ENCODE measurements around the gene NBAS. TPM values are rescaled to one million over a fixed set of nuclear protein-coding genes. Genes with fewer than 3 reads are reported as not detected.

Gene NBAS
- polyA plus RNA-seq, 1 of the 3 experiments (the other 2 are of a cell fraction) = 12.0 TPM

GRCh38 chr2:15571729-15572128, 10.6 kb upstream of the NBAS start:
- H3K79me2 ChIP-seq (ENCODE audit: insufficient read depth) = no peaks in the 10 kb centered on the region
- no peak for DNase-seq
- ChIA-PET POLR2A (no interaction called here), CTCF (interaction anchor here (0.9 to 2.1 kb wide), 3 partner anchors 12 to 25 kb away, joined by 3 to 6 read pairs (median 5); no protein-coding TSS in a partner anchor)
- no peaks in the 10 kb centered on the region for H3K9me3 ChIP-seq
- H3K27me3 ChIP-seq (ENCODE audit: insufficient read depth) = no peaks in the 10 kb centered on the region
- TF ChIP-seq RFX5 (IDR thresholded peaks at IDR 0.05; ENCODE audit: low read length) (no peak), GABPA (IDR thresholded peaks at IDR 0.05; ENCODE audit: low read depth) (no peak), GATA2 (CRISPR knock-in tag; IDR thresholded peaks at IDR 0.05) (no peak), SMC3 (IDR thresholded peaks at IDR 0.05; ENCODE audit: low read depth, low read length) (no peak), USF2 (IDR thresholded peaks at IDR 0.05; ENCODE audit: borderline replicate concordance, low read depth, low read length) (no peak)
- no peak overlapping the region for H3K9ac ChIP-seq
- no peak overlapping the region for H2AFZ ChIP-seq (ENCODE audit: low read depth)
- no peak overlapping the region for H3K4me2 ChIP-seq
- H3K4me1 ChIP-seq (ENCODE audit: control insufficient read depth in 1 of 2, insufficient read depth in 2 of 2, low read depth in 1 of 2, low read length in 1 of 2) = no peaks in the 10 kb centered on the region
- no peak overlapping the region for H3K27ac ChIP-seq (ENCODE audit: low read depth in 2 of 2, low read length in 1 of 2)
- no peaks in the 10 kb centered on the region for H3F3A ChIP-seq (replicated peaks; ENCODE audit: insufficient read depth)
- H4K20me1 ChIP-seq (ENCODE audit: insufficient read depth) = no peaks in the 10 kb centered on the region
- 63% methylated on average over 3 of the region's 3 CpGs for WGBS (ENCODE audit: low lambda C conversion rate)
- H3K4me3 ChIP-seq (ENCODE audit: low read depth in 2 of 2, low read length in 1 of 2) = no peak overlapping the region
- H3K36me3 ChIP-seq (replicated peaks in 1 of 2; ENCODE audit: control insufficient read depth in 1 of 2, insufficient read depth in 2 of 2, low read length in 1 of 2) = no peaks in the 10 kb centered on the region
- H3K9me2 ChIP-seq = no peaks in the 10 kb centered on the region

- Histone ChIP-seq H2AFZ (ENCODE audit: low read depth) (peak overlapping the region; percentile 20; the same call in 1 of the 2 replicates), H3K4me3 (ENCODE audit: low read depth in 2 of 2, low read length in 1 of 2) (no peak overlapping the region), H3K9ac (no peak overlapping the region), H3K79me2 (ENCODE audit: insufficient read depth) (no peaks in the 10 kb centered on the region), H3K9me3 (no peaks in the 10 kb centered on the region), H3K27me3 (ENCODE audit: insufficient read depth) (no peaks in the 10 kb centered on the region), H3K9me2 (no peaks in the 10 kb centered on the region), H4K20me1 (ENCODE audit: insufficient read depth) (no peaks in the 10 kb centered on the region), H3F3A (replicated peaks; ENCODE audit: insufficient read depth) (no peaks in the 10 kb centered on the region), H3K4me1 (ENCODE audit: control insufficient read depth in 1 of 2, insufficient read depth in 2 of 2, low read depth in 1 of 2, low read length in 1 of 2) (no peaks in the 10 kb centered on the region), H3K4me2 (no peak overlapping the region), H3K36me3 (replicated peaks in 1 of 2; ENCODE audit: control insufficient read depth in 1 of 2, insufficient read depth in 2 of 2, low read length in 1 of 2) (no peaks in the 10 kb centered on the region), H3K27ac (ENCODE audit: low read depth in 2 of 2, low read length in 1 of 2) (no peak overlapping the region)
- WGBS (ENCODE audit: low lambda C conversion rate) = 69% methylated on average over 5 of the region's 5 CpGs
- ChIA-PET CTCF (no interaction called here), POLR2A (no interaction called here)
- DNase-seq = no peak
- TF ChIP-seq SMC3 (IDR thresholded peaks at IDR 0.05; ENCODE audit: low read depth, low read length) (no peak), EZH2phosphoT487 (IDR thresholded peaks at IDR 0.05; ENCODE audit: borderline replicate concordance, low read depth) (no peak), SIN3A (IDR thresholded peaks at IDR 0.05; ENCODE audit: borderline replicate concordance, low read depth, low read length) (no peak), FOXM1 (IDR thresholded peaks at IDR 0.05; ENCODE audit: low read depth) (no peak)
These were observed 9.0 kb upstream of the NBAS start for GRCh38 chr2:15570104-15570503.

GRCh38 chr2:15568874-15569273, 7.7 kb upstream of the NBAS start:
- Histone ChIP-seq H3K27ac (ENCODE audit: low read depth in 2 of 2, low read length in 1 of 2) (no peak overlapping the region), H3K9me2 (no peaks in the 10 kb centered on the region), H2AFZ (ENCODE audit: low read depth) (no peak overlapping the region), H3K4me2 (no peak overlapping the region), H3K4me1 (ENCODE audit: control insufficient read depth in 1 of 2, insufficient read depth in 2 of 2, low read depth in 1 of 2, low read length in 1 of 2) (no peaks in the 10 kb centered on the region), H3K27me3 (ENCODE audit: insufficient read depth) (no peaks in the 10 kb centered on the region), H4K20me1 (ENCODE audit: insufficient read depth) (no peaks in the 10 kb centered on the region), H3K79me2 (ENCODE audit: insufficient read depth) (no peaks in the 10 kb centered on the region), H3K9me3 (no peaks in the 10 kb centered on the region), H3K9ac (no peak overlapping the region), H3K36me3 (replicated peaks in 1 of 2; ENCODE audit: control insufficient read depth in 1 of 2, insufficient read depth in 2 of 2, low read length in 1 of 2) (no peaks in the 10 kb centered on the region), H3K4me3 (ENCODE audit: low read depth in 2 of 2, low read length in 1 of 2) (no peak overlapping the region), H3F3A (replicated peaks; ENCODE audit: insufficient read depth) (no peaks in the 10 kb centered on the region)
- TF ChIP-seq NRF1 (IDR thresholded peaks at IDR 0.05; ENCODE audit: low read depth, low read length) (no peak), RFX5 (IDR thresholded peaks at IDR 0.05; ENCODE audit: low read length) (no peak), PBX3 (IDR thresholded peaks at IDR 0.05) (no peak), JUND (IDR thresholded peaks at IDR 0.05) (no peak), GATA2 (CRISPR knock-in tag; IDR thresholded peaks at IDR 0.05) (no peak), MAX (IDR thresholded peaks at IDR 0.05; ENCODE audit: low read depth) (no peak), TAF1 (IDR thresholded peaks at IDR 0.05; ENCODE audit: borderline replicate concordance, low read depth, low read length) (no peak), EP300 (IDR thresholded peaks at IDR 0.05; ENCODE audit: borderline replicate concordance in 1 of 2, low read depth in 1 of 2, low read length in 1 of 2) (no peak), IRF3 (IDR thresholded peaks at IDR 0.05; ENCODE audit: low read depth, low read length) (no peak), FOSL2 (IDR thresholded peaks at IDR 0.05; ENCODE audit: borderline replicate concordance, low read depth) (no peak), FOXJ3 (CRISPR knock-in tag; IDR thresholded peaks at IDR 0.05) (no peak), RCOR1 (IDR thresholded peaks at IDR 0.05; ENCODE audit: low read length) (no peak), SIN3A (IDR thresholded peaks at IDR 0.05; ENCODE audit: borderline replicate concordance, low read depth, low read length) (no peak), POLR2AphosphoS5 (IDR thresholded peaks at IDR 0.05; ENCODE audit: low read depth, low read length) (no peak)
- 88% methylated on average over 12 of the region's 12 CpGs for WGBS (ENCODE audit: low lambda C conversion rate)
- DNase-seq = no peak
- ChIA-PET POLR2A (no interaction called here), CTCF (interaction anchor here (2.4 kb wide), 1 partner anchor 8 kb away, joined by 20 read pairs; no protein-coding TSS in a partner anchor)

Data from SK-N-SH (cell line).